ENCODE results near the gene FDX1. TPM values are rescaled to one million over a fixed set of nuclear protein-coding genes. Genes with fewer than 3 reads are reported as not detected.

The FDX1 gene
- total RNA-seq, 2 experiments from 2014 or later = 8.2 to 13.1 TPM

- POLR2A ChIA-PET = no interaction called here
- Mint-ChIP-seq H3K27ac (no peak overlapping the region), H3K27me3 (no peaks in the 10 kb centered on the region), H3K36me3 (ENCODE audit: low read depth) (peaks cover 21% of the 10 kb centered on the region), H3K9me3 (ENCODE audit: low read depth) (no peaks in the 10 kb centered on the region), H3K4me3 (no peak overlapping the region), H3K4me1 (peaks cover 15% of the 10 kb centered on the region)
- ATAC-seq (no peak), DNase-seq (no peak)
- intact Hi-C loops (cut with DNase I, micrococcal nuclease) = loop anchor here (5.0 kb wide), 2 partner anchors 785 to 1000 kb away; no protein-coding TSS in a partner anchor
- CTCF ChIA-PET = interaction anchor here (0.6 to 3.8 kb wide), 7 partner anchors 9 to 782 kb away, joined by 3 to 18 read pairs (median 4); no protein-coding TSS in a partner anchor
Measured at GRCh38 chr11:110447343-110447742, 17.6 kb downstream of the FDX1 start.

DNA sequence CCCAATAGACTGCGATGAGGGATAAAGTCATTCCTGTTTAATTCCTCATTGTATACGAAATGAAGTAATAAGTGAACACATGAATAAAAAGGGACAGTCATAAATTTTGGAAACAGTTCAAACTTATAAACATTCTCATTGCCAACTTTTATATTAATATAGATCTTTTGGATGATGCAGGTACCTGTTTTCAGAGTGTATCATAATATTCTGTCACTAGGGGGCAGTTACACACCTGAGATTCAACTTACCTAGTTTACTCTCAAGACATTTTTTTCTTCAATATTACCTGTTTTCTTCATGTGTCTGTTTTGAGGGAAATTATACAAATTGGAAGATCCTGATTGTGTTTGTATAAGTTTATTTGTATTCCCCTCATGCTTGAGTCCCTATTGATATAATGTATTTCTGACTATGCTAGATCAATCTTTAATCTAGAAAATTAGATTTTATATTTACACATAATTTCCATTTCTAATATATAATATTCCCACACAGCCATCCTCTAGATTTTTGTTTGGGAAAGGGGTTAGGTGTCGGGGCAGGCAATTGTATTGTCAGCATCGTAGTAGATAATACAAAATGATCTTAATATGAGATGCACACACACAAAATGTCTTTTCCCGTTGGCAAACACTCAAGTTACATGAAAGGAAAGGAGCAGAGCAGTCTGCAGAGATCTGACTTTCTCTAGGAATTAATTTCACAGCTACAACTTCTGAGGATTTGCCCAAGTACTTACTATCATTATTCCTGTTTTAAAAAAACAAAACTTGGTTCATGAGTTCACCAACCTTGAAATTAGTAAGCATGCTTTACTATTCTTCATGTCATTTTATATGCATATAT, 18.4 kb downstream of the FDX1 start:
- Mint-ChIP-seq H3K9me3 (ENCODE audit: low read depth) (no peaks in the 10 kb centered on the region), H3K4me3 (no peak overlapping the region), H3K36me3 (ENCODE audit: low read depth) (peaks cover 17% of the 10 kb centered on the region), H3K4me1 (peaks cover 18% of the 10 kb centered on the region), H3K27ac (no peak overlapping the region), H3K27me3 (no peaks in the 10 kb centered on the region)
- no peak for DNase-seq
- ChIA-PET CTCF (interaction anchor here (0.7 to 3.8 kb wide), 5 partner anchors 8 to 782 kb away, joined by 3 to 18 read pairs (median 3); no protein-coding TSS in a partner anchor), POLR2A (interaction anchor here (0.7 kb wide), 1 partner anchor 774 kb away, joined by 3 read pairs; no protein-coding TSS in a partner anchor)
- intact Hi-C loops (cut with DNase I, micrococcal nuclease) = loop anchor here (1.0 to 5.0 kb wide), 3 partner anchors 782 to 999 kb away; no protein-coding TSS in a partner anchor
- ATAC-seq = no peak

DNA sequence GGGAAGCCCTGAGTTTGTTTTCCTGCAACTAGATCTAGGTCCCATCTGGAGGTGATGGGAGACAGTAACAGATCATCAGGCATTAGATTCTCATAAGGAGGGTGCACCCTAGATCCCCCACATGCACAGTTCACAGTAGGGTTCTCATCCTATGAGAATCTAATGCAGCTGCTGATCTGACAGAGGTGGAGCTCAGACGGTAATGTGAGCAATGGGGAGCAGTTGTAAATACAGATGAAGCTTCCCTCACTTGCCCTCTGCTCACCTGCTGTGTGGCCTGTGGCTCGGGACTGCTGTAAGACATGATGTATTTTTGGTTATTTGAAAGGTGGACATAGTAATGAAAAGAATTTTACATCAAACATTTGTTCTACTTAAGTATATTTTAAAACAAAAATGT, 20.5 kb downstream of the FDX1 start:
- Mint-ChIP-seq H3K9me3 (ENCODE audit: low read depth) (no peaks in the 10 kb centered on the region), H3K27me3 (no peaks in the 10 kb centered on the region), H3K4me3 (no peak overlapping the region), H3K4me1 (peaks cover 31% of the 10 kb centered on the region), H3K27ac (no peak overlapping the region), H3K36me3 (ENCODE audit: low read depth) (peaks cover 13% of the 10 kb centered on the region)
- ChIA-PET CTCF (interaction anchor here (0.9 kb wide), 1 partner anchor 16 kb away, joined by 3 read pairs; no protein-coding TSS in a partner anchor), POLR2A (no interaction called here)
- DNase-seq = no peak
- intact Hi-C loops (cut with DNase I, micrococcal nuclease) = loop anchor here in 1 of 2 experiments (10.0 kb wide), 1 partner anchor 995 kb away; no protein-coding TSS in a partner anchor
- ATAC-seq = no peak

DNA sequence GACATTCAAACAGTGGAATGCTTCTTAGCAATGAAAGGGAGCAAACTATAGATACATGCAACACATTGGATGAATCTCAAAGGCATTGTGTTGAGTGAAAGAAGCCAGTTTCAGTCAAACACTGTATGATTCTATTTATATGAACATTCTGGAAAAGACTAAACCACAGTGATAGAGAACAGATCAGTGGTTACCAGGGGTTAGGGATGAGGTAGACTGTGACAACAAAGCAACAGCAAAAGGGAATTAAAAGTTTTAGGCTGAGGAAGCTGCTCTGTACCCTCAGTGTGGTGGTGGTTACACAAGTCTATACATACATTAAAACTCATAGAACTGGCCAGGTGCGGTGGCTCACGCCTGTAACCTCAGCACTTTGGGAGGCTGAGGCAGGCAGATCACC, 23.0 kb downstream of the FDX1 start:
- peaks cover 38% of the 10 kb centered on the region for H3K4me1 Mint-ChIP-seq
- no peak overlapping the region for H3K27ac Mint-ChIP-seq
- no peaks in the 10 kb centered on the region for H3K27me3 Mint-ChIP-seq
- CTCF ChIA-PET = interaction anchor here (0.6 to 1.9 kb wide), 5 partner anchors 13 to 778 kb away, joined by 3 to 8 read pairs (median 4); no protein-coding TSS in a partner anchor
- H3K9me3 Mint-ChIP-seq (ENCODE audit: low read depth) = no peaks in the 10 kb centered on the region
- POLR2A ChIA-PET = interaction anchor here (0.6 kb wide), 1 partner anchor 89 kb away, joined by 3 read pairs; no protein-coding TSS in a partner anchor
- H3K4me3 Mint-ChIP-seq = no peak overlapping the region
- H3K36me3 Mint-ChIP-seq (ENCODE audit: low read depth) = peaks cover 17% of the 10 kb centered on the region
- intact Hi-C loops (cut with DNase I, micrococcal nuclease) = loop anchor here in 1 of 2 experiments (10.0 kb wide), 1 partner anchor 992 kb away; no protein-coding TSS in a partner anchor
- DNase-seq = no peak
- peak; percentile 62 for ATAC-seq

GRCh38 chr11:110453684-110454354, 24.1 kb downstream of the FDX1 start:
- ChIA-PET CTCF (interaction anchor here (0.8 to 1.9 kb wide), 6 partner anchors 12 to 777 kb away, joined by 3 to 8 read pairs (median 4); no protein-coding TSS in a partner anchor), POLR2A (interaction anchor here (0.5 kb wide), 1 partner anchor 16 kb away, joined by 7 read pairs; no protein-coding TSS in a partner anchor)
- H3K36me3 Mint-ChIP-seq (ENCODE audit: low read depth) = peaks cover 21% of the 10 kb centered on the region
- no peaks in the 10 kb centered on the region for H3K27me3 Mint-ChIP-seq
- H3K9me3 Mint-ChIP-seq (ENCODE audit: low read depth) = no peaks in the 10 kb centered on the region
- H3K27ac Mint-ChIP-seq = no peak overlapping the region
- DNase-seq (no peak), ATAC-seq (peak; percentile 58)
- peaks cover 38% of the 10 kb centered on the region for H3K4me1 Mint-ChIP-seq
- intact Hi-C loops (cut with DNase I, micrococcal nuclease) = loop anchor here in 1 of 2 experiments (10.0 kb wide), 1 partner anchor 991 kb away; no protein-coding TSS in a partner anchor
- no peak overlapping the region for H3K4me3 Mint-ChIP-seq

GRCh38 chr11:110454609-110455008, 24.9 kb downstream of the FDX1 start:
- H3K27me3 Mint-ChIP-seq = no peaks in the 10 kb centered on the region
- peak; percentile 65 for ATAC-seq
- no peak for DNase-seq
- CTCF ChIA-PET = interaction anchor here (0.9 to 2.0 kb wide), 4 partner anchors 9 to 253 kb away, joined by 3 to 8 read pairs (median 6); no protein-coding TSS in a partner anchor
- peaks cover 21% of the 10 kb centered on the region for H3K36me3 Mint-ChIP-seq (ENCODE audit: low read depth)
- H3K4me3 Mint-ChIP-seq = no peak overlapping the region
- peaks cover 38% of the 10 kb centered on the region for H3K4me1 Mint-ChIP-seq
- no peak overlapping the region for H3K27ac Mint-ChIP-seq
- POLR2A ChIA-PET = no interaction called here
- no peaks in the 10 kb centered on the region for H3K9me3 Mint-ChIP-seq (ENCODE audit: low read depth)
- intact Hi-C loops (cut with DNase I, micrococcal nuclease) = loop anchor here (5.0 to 10.0 kb wide), 2 partner anchors 258 to 990 kb away; partner anchors contain the start of gene ARHGAP20 (in 1 of the 2)

GRCh38 chr11:110455718-110456117, 26.0 kb downstream of the FDX1 start:
- Mint-ChIP-seq H3K4me3 (no peak overlapping the region), H3K27ac (no peak overlapping the region), H3K27me3 (no peaks in the 10 kb centered on the region), H3K36me3 (ENCODE audit: low read depth) (peaks cover 25% of the 10 kb centered on the region), H3K4me1 (peaks cover 38% of the 10 kb centered on the region), H3K9me3 (ENCODE audit: low read depth) (no peaks in the 10 kb centered on the region)
- ChIA-PET POLR2A (no interaction called here), CTCF (interaction anchor here (0.9 to 2.0 kb wide), 3 partner anchors 8 to 27 kb away, joined by 3 to 6 read pairs (median 3); no protein-coding TSS in a partner anchor)
- peak; percentile 57 for ATAC-seq
- intact Hi-C loops (cut with DNase I, micrococcal nuclease) = loop anchor here (5.0 to 10.0 kb wide), 2 partner anchors 257 to 989 kb away; partner anchors contain the start of gene ARHGAP20 (in 1 of the 2)
- no peak for DNase-seq

- no peak for ATAC-seq
- H3K4me3 Mint-ChIP-seq = no peak overlapping the region
- intact Hi-C loops (cut with DNase I, micrococcal nuclease) = loop anchor here in 1 of 2 experiments (1.0 to 10.0 kb wide), 2 partner anchors 767 to 962 kb away; no protein-coding TSS in a partner anchor
- POLR2A ChIA-PET = no interaction called here
- H3K27me3 Mint-ChIP-seq = no peaks in the 10 kb centered on the region
- CTCF ChIA-PET = interaction anchor here (0.6 kb wide), 1 partner anchor 761 kb away, joined by 3 read pairs; no protein-coding TSS in a partner anchor
- DNase-seq = peak; percentile 67
- H3K4me1 Mint-ChIP-seq = no peaks in the 10 kb centered on the region
- H3K27ac Mint-ChIP-seq = no peak overlapping the region
- peaks cover 13% of the 10 kb centered on the region for H3K36me3 Mint-ChIP-seq (ENCODE audit: low read depth)
- H3K9me3 Mint-ChIP-seq (ENCODE audit: low read depth) = no peaks in the 10 kb centered on the region
Measured at GRCh38 chr11:110463153-110463552, 33.4 kb downstream of the FDX1 start.

GRCh38 chr11:110465231-110465630, 35.5 kb downstream of the FDX1 start:
- ChIA-PET POLR2A (no interaction called here), CTCF (interaction anchor here (0.6 to 1.4 kb wide), 5 partner anchors 14 to 765 kb away, joined by 3 read pairs; no protein-coding TSS in a partner anchor)
- ATAC-seq = no peak
- Mint-ChIP-seq H3K4me3 (no peak overlapping the region), H3K36me3 (ENCODE audit: low read depth) (peaks cover 18% of the 10 kb centered on the region), H3K9me3 (ENCODE audit: low read depth) (no peaks in the 10 kb centered on the region), H3K4me1 (no peaks in the 10 kb centered on the region), H3K27me3 (no peaks in the 10 kb centered on the region), H3K27ac (no peak overlapping the region)
- DNase-seq = no peak
- intact Hi-C loops (cut with DNase I, micrococcal nuclease) = loop anchor here in 1 of 2 experiments (10.0 kb wide), 1 partner anchor 960 kb away; no protein-coding TSS in a partner anchor

DNA sequence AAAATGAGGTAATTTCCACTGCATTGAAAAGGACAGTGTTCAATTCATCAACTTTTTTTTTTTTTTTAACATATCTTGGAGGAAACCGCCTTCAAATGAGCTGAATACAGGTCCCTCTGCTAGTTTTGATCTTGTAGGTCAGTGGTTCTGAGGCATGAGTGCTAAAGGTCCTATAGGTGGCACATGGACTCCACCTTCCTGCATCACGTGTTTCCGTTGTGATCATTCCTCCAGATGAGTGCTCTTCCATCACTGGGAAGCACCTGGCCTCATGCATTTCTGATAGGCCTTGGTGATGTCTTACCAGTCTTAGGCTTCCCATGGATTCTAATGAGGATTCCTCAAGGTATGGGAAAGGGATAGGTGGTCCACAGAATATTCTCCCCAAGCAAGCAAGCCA, 37.8 kb downstream of the FDX1 start:
- intact Hi-C loops (cut with DNase I, micrococcal nuclease) = loop anchor here in 1 of 2 experiments (10.0 kb wide), 1 partner anchor 957 kb away; no protein-coding TSS in a partner anchor
- ChIA-PET CTCF (interaction anchor here (0.6 to 1.4 kb wide), 3 partner anchors 9 to 888 kb away, joined by 3 to 4 read pairs (median 4); no protein-coding TSS in a partner anchor), POLR2A (no interaction called here)
- ATAC-seq (no peak), DNase-seq (no peak)
- H3K27me3 Mint-ChIP-seq = no peaks in the 10 kb centered on the region
- peaks cover 12% of the 10 kb centered on the region for H3K36me3 Mint-ChIP-seq (ENCODE audit: low read depth)
- no peaks in the 10 kb centered on the region for H3K4me1 Mint-ChIP-seq
- no peaks in the 10 kb centered on the region for H3K9me3 Mint-ChIP-seq (ENCODE audit: low read depth)
- no peak overlapping the region for H3K27ac Mint-ChIP-seq
- no peak overlapping the region for H3K4me3 Mint-ChIP-seq
